ENCODE results near the gene IFITM5.

DNA sequence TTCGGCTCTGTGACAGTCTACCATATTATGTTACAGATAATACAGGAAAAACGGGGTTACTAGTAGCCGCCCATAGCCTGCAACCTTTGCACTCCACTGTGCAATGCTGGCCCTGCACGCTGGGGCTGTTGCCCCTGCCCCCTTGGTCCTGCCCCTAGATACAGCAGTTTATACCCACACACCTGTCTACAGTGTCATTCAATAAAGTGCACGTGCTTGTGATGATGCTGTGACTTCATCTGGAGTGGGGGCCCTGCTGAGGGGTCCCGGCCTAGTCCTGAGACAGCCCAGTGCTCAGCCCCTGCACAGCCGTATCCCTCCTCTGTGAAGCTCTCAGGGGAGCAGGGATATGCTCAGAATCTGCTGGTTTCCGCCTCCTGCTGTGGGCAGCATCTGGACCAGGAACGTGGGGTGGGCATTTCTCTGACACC lies 15.7 kb upstream of the IFITM5 start:
- TF ChIP-seq, protein P1, sequence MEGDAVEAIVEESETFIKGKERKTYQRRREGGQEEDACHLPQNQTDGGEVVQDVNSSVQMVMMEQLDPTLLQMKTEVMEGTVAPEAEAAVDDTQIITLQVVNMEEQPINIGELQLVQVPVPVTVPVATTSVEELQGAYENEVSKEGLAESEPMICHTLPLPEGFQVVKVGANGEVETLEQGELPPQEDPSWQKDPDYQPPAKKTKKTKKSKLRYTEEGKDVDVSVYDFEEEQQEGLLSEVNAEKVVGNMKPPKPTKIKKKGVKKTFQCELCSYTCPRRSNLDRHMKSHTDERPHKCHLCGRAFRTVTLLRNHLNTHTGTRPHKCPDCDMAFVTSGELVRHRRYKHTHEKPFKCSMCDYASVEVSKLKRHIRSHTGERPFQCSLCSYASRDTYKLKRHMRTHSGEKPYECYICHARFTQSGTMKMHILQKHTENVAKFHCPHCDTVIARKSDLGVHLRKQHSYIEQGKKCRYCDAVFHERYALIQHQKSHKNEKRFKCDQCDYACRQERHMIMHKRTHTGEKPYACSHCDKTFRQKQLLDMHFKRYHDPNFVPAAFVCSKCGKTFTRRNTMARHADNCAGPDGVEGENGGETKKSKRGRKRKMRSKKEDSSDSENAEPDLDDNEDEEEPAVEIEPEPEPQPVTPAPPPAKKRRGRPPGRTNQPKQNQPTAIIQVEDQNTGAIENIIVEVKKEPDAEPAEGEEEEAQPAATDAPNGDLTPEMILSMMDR (IDR thresholded peaks at IDR 0.05; ENCODE audit: low read depth, low read length), result no peak
- TF ChIP-seq EZH2phosphoT487 (IDR thresholded peaks at IDR 0.05; ENCODE audit: low read depth), result no peak
